Suppressor macrophage treated with lipopolysaccharide for 4 hours (primary cell): ENCODE data around the gene COX6B1.
A peak's percentile ranks its signal among the peaks of the same experiment; 100 is the strongest.
"Not testable (repeated sequence)": the region's sequence is repeated elsewhere in the genome, so short reads cannot be mapped to it uniquely, and the experiment has no call there.

Experiments used
- DNase-seq: peaks from one replicate; pipeline ENCODE4 v3.0.0-alpha.2; 2020

Gene COX6B1

GRCh38 chr19:35648017-35648961, at the start of gene COX6B1:
Gene COX6B1 (plus strand): TSS chr19:35648323. CDS start chr19:35651244, 2,921 bp downstream.
- peak; percentile 97 for DNase-seq

- no peak for DNase-seq
Measured at GRCh38 chr19:35601971-35602370, 46.2 kb upstream of the COX6B1 start.

- DNase-seq, result not testable (repeated sequence)
Measured at GRCh38 chr19:35604436-35604835, 43.7 kb upstream of the COX6B1 start.

GRCh38 chr19:35607170-35607569, 41.0 kb upstream of the COX6B1 start:
- not testable (repeated sequence) for DNase-seq

- DNase-seq, result no peak
Measured at GRCh38 chr19:35607661-35608060, 40.5 kb upstream of the COX6B1 start.

GRCh38 chr19:35608251-35608650, 39.9 kb upstream of the COX6B1 start:
- no peak for DNase-seq

GRCh38 chr19:35609851-35610353, 38.2 kb upstream of the COX6B1 start:
- no peak for DNase-seq

GRCh38 chr19:35612224-35612558, 35.9 kb upstream of the COX6B1 start:
- DNase-seq, result no peak

- DNase-seq, result peak; percentile 95
Measured at GRCh38 chr19:35612559-35613321, 35.4 kb upstream of the COX6B1 start, which contains the start of gene HAUS5. Gene HAUS5 (plus strand): TSS chr19:35612735. CDS start chr19:35612795, 60 bp downstream.

GRCh38 chr19:35613574-35613973, 34.5 kb upstream of the COX6B1 start:
- no peak for DNase-seq

- no peak for DNase-seq
Measured at GRCh38 chr19:35615036-35615435, 33.1 kb upstream of the COX6B1 start.

GRCh38 chr19:35618857-35619256, 29.3 kb upstream of the COX6B1 start:
- no peak for DNase-seq

GRCh38 chr19:35619290-35619923, 28.7 kb upstream of the COX6B1 start:
- DNase-seq, result no peak

- DNase-seq, result no peak
Measured at GRCh38 chr19:35620001-35620400, 28.1 kb upstream of the COX6B1 start.

GRCh38 chr19:35621708-35622107, 26.4 kb upstream of the COX6B1 start:
- no peak for DNase-seq

GRCh38 chr19:35622750-35623149, 25.4 kb upstream of the COX6B1 start:
- no peak for DNase-seq

- DNase-seq, result no peak
Measured at GRCh38 chr19:35623327-35624010, 24.7 kb upstream of the COX6B1 start.

GRCh38 chr19:35628264-35628564, 19.9 kb upstream of the COX6B1 start:
- no peak for DNase-seq

- DNase-seq, result peak; percentile 99
Measured at GRCh38 chr19:35628565-35629331, 19.4 kb upstream of the COX6B1 start, which contains the start of gene RBM42. Gene RBM42 (plus strand): TSS chr19:35629036. CDS start chr19:35629154, 118 bp downstream.

- no peak for DNase-seq
Measured at GRCh38 chr19:35629332-35629633, 18.8 kb upstream of the COX6B1 start.

GRCh38 chr19:35633727-35634440, 14.2 kb upstream of the COX6B1 start:
- DNase-seq, result no peak
